Activated T-cell treated with anti-CD3 and anti-CD28 coated beads for 48 hours (primary cell): ENCODE data around the gene SEZ6L.

ENCODE experiments used
- DNase-seq: peaks from one replicate; pipeline ENCODE4 v3.0.0-alpha.2; 2020; ENCODE audit warnings: low read depth

The SEZ6L gene

GRCh38 chr22:26182723-26183122 is 13.5 kb downstream of the SEZ6L start:
- DNase-seq: no peak

GRCh38 chr22:26185190-26185589 is 15.9 kb downstream of the SEZ6L start:
- DNase-seq: no peak

GRCh38 chr22:26188341-26188740 is 19.1 kb downstream of the SEZ6L start:
- no peak for DNase-seq

GRCh38 chr22:26194313-26194712 is 25.1 kb downstream of the SEZ6L start:
- no peak for DNase-seq

- no peak for DNase-seq
Measured at GRCh38 chr22:26194877-26195276, 25.6 kb downstream of the SEZ6L start.

GRCh38 chr22:26196657-26197056 is 27.4 kb downstream of the SEZ6L start:
- no peak for DNase-seq

GRCh38 chr22:26197425-26197824 is 28.2 kb downstream of the SEZ6L start:
- DNase-seq: no peak

- DNase-seq: no peak
Measured at GRCh38 chr22:26199665-26200064, 30.4 kb downstream of the SEZ6L start.

- no peak for DNase-seq
Measured at GRCh38 chr22:26202280-26202924, 33.1 kb downstream of the SEZ6L start.

GRCh38 chr22:26205494-26205893 is 36.2 kb downstream of the SEZ6L start:
- no peak for DNase-seq

- DNase-seq: no peak
Measured at GRCh38 chr22:26210334-26210733, 41.1 kb downstream of the SEZ6L start.

- no peak for DNase-seq
Measured at GRCh38 chr22:26213826-26214225, 44.6 kb downstream of the SEZ6L start.

- DNase-seq: no peak
Measured at GRCh38 chr22:26214466-26214865, 45.2 kb downstream of the SEZ6L start.

GRCh38 chr22:26215736-26216135 is 46.5 kb downstream of the SEZ6L start:
- no peak for DNase-seq

GRCh38 chr22:26225207-26225606 is 55.9 kb downstream of the SEZ6L start:
- DNase-seq: no peak

GRCh38 chr22:26226538-26227297 is 57.5 kb downstream of the SEZ6L start:
- DNase-seq: no peak

GRCh38 chr22:26229910-26230309 is 60.6 kb downstream of the SEZ6L start:
- no peak for DNase-seq

GRCh38 chr22:26234296-26234695 is 65.0 kb downstream of the SEZ6L start:
- DNase-seq: no peak

- DNase-seq: no peak
Measured at GRCh38 chr22:26235792-26236487, 66.7 kb downstream of the SEZ6L start.

GRCh38 chr22:26236991-26237390 is 67.7 kb downstream of the SEZ6L start:
- no peak for DNase-seq

GRCh38 chr22:26238596-26238995 is 69.3 kb downstream of the SEZ6L start:
- no peak for DNase-seq

GRCh38 chr22:26239581-26239980 is 70.3 kb downstream of the SEZ6L start:
- DNase-seq: no peak

- DNase-seq: no peak
Measured at GRCh38 chr22:26241361-26241760, 72.1 kb downstream of the SEZ6L start.
